ENCODE results near the gene AGK.

DNA sequence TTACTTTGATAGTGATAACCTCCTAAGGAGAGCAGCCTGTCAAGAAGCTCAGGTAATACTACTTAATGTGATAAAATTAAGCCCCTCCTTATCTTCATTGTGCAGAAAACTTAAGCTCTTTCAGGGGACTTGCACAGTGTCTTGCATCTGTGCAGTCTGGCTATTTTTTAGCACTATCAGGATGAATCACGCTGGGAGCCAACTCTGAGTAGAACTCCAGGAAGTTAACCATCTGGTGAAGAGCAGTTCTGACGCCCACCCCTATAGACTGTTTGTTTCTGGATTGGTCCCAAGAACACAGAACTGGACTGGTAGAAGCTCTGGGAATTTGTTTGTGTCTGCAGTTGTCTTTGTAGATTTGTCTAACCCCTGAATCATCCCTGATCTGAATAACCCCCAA, 41.9 kb downstream of the AGK start:
- TF ChIP-seq POLR2AphosphoS5 (IDR thresholded peaks at IDR 0.05; ENCODE audit: borderline replicate concordance, low read depth, low read length) (no peak), EZH2 (IDR thresholded peaks at IDR 0.05) (no peak), FOXP2 (optimal IDR thresholded peaks at IDR 0.05; ENCODE audit: control extremely low read depth, extremely low read length, insufficient read depth) (no peak)

All from SK-N-MC (cell line).